IPS-20b (cell line): ENCODE measurements around the gene LRFN2.

Experiments
- H3K27ac ChIP-seq: one replicate; pipeline ENCODE4 v1.5.1; 2013; ENCODE audit warnings: low read length
- H3K27me3 ChIP-seq: 2 replicates; pipeline ENCODE4 v1.6.1; 2013; ENCODE audit warnings: mild to moderate bottlenecking, low read length, inconsistent platforms; ENCODE audit not compliant: insufficient read depth
- H3K36me3 ChIP-seq: 2 replicates; pipeline ENCODE4 v1.6.1; 2013; ENCODE audit warnings: low read depth, mild to moderate bottlenecking, inconsistent platforms, low read length, moderate library complexity; ENCODE audit not compliant: insufficient read depth
- H3K4me1 ChIP-seq: 2 replicates; pipeline ENCODE4 v1.6.1; 2013; ENCODE audit warnings: mild to moderate bottlenecking, control low read depth, inconsistent platforms, low read length, moderate library complexity; ENCODE audit not compliant: insufficient read depth
- H3K4me3 ChIP-seq: 2 replicates; pipeline ENCODE4 v1.5.1; 2013; ENCODE audit warnings: mild to moderate bottlenecking, low read length, inconsistent platforms
- H3K9ac ChIP-seq: 2 replicates; pipeline ENCODE4 v1.6.1; 2013; ENCODE audit warnings: low read depth, mild to moderate bottlenecking, inconsistent platforms, low read length, moderate library complexity
- H3K9me3 ChIP-seq: 2 replicates; pipeline ENCODE4 v1.6.1; 2013; ENCODE audit warnings: mild to moderate bottlenecking, low read depth, low read length, inconsistent platforms; ENCODE audit not compliant: insufficient read depth

LRFN2 gene

DNA sequence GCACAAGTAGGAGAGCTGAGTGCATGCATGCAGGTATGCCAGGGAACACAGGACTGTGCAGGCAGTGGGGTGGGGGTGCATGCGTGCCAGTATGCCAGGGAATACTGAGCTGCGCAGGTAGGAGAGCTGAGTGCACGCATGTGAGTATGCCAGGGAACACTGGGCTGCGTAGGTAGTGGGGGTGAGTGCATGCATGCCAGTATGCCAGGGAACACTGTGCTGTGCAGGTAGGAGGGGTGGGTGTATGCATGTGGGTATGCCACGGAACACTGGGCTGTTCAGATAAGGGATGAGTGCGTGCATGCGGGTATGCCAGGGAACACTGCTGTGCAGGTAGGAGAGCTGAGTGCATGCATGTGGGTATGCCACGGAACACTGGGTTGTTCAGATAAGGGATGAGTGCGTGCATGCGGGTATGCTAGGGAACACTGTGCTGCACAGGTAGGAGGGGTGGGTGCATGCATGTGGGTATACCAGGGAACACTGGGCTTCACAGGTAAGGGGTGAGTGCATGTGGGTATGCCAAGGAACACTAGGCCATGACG, 77.4 kb downstream of the LRFN2 start:
- H3K27ac ChIP-seq, result no peak overlapping the region
- H3K4me3 ChIP-seq, result no peak overlapping the region

DNA sequence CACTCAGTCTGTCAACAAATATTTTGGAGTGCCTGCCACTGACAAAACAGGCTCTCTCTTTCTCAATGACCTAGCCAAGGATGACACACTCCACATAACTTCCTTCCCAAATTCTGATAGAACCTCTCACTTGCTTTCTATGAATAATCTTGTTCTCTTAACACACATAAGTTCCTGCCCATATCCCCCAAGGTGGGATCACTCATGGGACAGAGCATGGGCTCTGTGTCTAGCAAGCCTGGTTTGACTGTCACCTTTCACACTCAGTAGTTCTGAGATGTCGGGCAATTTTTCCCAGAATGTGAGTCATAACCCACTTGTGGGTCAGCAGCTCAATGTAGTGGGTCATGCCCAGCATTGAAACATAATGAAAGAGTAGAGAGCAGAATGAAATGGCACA, 78.1 kb downstream of the LRFN2 start:
- Histone ChIP-seq H3K27me3 (no peaks in the 10 kb centered on the region), H3K27ac (no peak overlapping the region), H3K9ac (no peak overlapping the region), H3K4me1 (no peaks in the 10 kb centered on the region), H3K36me3 (no peaks in the 10 kb centered on the region), H3K9me3 (no peaks in the 10 kb centered on the region), H3K4me3 (no peak overlapping the region)

More for the DNA sequence above, 77.4 kb downstream of the LRFN2 start:
- Histone ChIP-seq H3K9ac (no peak overlapping the region), H3K9me3 (no peaks in the 10 kb centered on the region), H3K36me3 (no peaks in the 10 kb centered on the region), H3K27me3 (no peaks in the 10 kb centered on the region), H3K4me1 (no peaks in the 10 kb centered on the region)

DNA sequence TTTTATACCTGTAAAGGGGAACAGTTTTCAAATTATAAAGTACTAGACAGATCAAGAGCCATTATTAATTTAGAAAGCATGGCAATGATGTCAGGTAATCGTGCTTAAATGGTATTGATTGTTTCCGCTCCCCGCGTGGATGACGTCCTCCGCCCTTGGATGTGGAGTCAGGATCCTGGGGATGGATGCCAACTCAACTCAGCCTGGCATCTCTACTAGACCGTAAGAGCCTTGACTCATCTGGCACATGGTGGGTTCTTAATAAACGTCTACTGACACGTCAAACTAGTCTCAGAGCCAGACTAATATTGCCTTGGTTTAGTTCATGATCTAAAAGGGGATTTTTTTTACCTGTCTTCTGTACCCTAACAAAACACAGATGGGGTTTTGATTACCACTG, 80.2 kb downstream of the LRFN2 start:
- no peak overlapping the region for H3K9ac ChIP-seq

DNA sequence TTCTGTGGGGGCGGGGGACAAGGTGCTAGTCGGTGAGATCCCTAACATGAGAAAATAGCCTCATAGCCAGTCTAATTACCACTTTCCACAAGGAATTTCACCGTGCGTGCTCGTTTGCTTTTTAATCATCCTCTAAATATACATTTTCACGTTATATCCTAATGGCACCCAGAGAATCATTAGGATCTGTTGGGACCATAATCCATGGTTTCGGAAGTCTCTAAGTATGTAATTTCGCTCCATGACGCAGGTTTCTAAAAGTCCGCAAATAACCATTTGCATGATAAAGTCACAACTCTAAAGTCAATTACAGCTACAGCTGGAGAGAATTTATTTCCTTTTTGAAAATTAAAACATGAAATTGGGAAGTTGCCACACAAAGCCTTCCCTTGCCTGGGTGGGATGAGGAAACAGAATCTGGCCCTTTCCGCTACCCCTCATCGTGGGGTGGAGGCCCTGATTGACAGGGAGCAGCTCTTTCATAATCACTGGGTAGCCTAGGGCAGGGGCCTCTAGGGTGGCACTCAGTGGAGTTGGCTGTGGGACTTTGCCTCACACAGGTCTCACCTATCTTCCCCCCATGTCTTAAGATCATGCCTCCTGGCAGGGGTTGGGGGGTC, 81.9 kb downstream of the LRFN2 start:
- no peaks in the 10 kb centered on the region for H3K36me3 ChIP-seq
- no peak overlapping the region for H3K4me3 ChIP-seq
- no peaks in the 10 kb centered on the region; the same call in 1 of the 2 replicates for H3K27me3 ChIP-seq
- H3K27ac ChIP-seq, result no peak overlapping the region
- H3K9me3 ChIP-seq, result no peaks in the 10 kb centered on the region
- H3K9ac ChIP-seq, result no peak overlapping the region
- H3K4me1 ChIP-seq, result no peaks in the 10 kb centered on the region

More for the DNA sequence above, 80.2 kb downstream of the LRFN2 start:
- no peaks in the 10 kb centered on the region for H3K9me3 ChIP-seq
- no peak overlapping the region for H3K27ac ChIP-seq
- no peaks in the 10 kb centered on the region for H3K4me1 ChIP-seq
- H3K27me3 ChIP-seq, result no peaks in the 10 kb centered on the region; the same call in 1 of the 2 replicates
- H3K4me3 ChIP-seq, result no peak overlapping the region
- no peaks in the 10 kb centered on the region for H3K36me3 ChIP-seq

DNA sequence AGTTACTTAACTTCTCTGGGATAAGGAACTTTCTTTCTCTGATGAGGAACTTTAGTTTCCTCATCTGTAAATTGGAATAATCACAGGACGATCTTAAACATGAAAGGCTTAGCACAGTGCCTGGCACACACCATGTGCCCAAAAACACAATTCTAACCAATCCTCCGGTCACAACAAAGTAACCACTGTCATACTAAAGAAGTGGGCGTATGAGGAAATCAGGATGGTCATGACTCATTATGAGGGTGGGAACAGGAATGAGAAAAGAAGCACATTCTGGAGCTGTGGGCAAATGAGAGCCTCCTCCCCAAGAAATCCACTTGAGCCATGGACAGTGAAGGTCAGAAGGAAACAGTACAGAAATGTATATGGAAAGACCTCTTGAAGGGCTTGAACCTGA, 82.9 kb downstream of the LRFN2 start:
- no peak overlapping the region for H3K9ac ChIP-seq
- no peaks in the 10 kb centered on the region for H3K9me3 ChIP-seq
- H3K36me3 ChIP-seq, result no peaks in the 10 kb centered on the region
- H3K4me3 ChIP-seq, result no peak overlapping the region
- H3K27ac ChIP-seq, result no peak overlapping the region
- no peaks in the 10 kb centered on the region; the same call in 1 of the 2 replicates for H3K27me3 ChIP-seq
- no peaks in the 10 kb centered on the region for H3K4me1 ChIP-seq

DNA sequence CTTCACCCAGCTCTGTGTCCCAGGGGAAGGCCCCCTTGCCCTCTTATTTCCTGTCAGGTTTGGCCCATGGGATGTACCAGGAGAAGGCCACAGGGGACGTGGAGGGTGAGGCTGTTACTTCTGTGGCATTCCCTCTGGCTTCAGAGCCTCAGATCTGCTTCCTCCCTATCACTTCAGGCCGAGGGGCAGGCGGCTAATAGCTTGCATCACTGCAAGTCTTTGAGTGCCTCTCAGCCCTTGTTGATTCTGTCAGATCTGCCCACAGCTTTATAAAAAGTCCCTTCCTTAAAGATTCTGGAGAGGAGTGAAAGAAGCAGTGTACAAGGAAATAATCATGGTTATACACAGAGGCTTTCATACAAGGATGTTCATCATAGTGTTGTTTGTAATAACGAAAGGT, 86.9 kb downstream of the LRFN2 start:
- Histone ChIP-seq H3K36me3 (no peaks in the 10 kb centered on the region), H3K27ac (no peak overlapping the region), H3K9me3 (no peaks in the 10 kb centered on the region), H3K27me3 (no peaks in the 10 kb centered on the region; the same call in 1 of the 2 replicates), H3K4me3 (no peak overlapping the region), H3K9ac (no peak overlapping the region), H3K4me1 (no peaks in the 10 kb centered on the region)

DNA sequence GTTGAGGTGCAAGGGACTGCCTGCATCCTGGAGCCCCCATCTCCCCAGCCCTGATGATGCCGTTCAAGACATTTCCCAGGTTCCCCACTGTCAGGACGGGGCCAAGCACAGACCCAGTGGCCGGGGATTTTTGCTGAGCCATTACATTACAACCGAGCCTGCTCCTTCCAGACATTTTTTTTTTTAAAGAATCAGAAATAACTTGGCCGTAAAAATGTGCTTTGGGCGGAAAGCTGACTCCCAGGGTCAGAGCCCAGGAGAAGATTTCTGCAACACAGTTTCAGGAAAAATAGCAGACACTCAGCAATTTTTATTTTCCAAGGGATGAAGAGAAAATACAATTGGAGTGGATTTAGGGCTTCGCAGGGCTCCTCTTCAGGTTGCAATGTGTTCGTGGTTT, 87.9 kb downstream of the LRFN2 start:
- Histone ChIP-seq H3K4me3 (no peak overlapping the region), H3K27me3 (no peaks in the 10 kb centered on the region; the same call in 1 of the 2 replicates), H3K36me3 (no peaks in the 10 kb centered on the region)

DNA sequence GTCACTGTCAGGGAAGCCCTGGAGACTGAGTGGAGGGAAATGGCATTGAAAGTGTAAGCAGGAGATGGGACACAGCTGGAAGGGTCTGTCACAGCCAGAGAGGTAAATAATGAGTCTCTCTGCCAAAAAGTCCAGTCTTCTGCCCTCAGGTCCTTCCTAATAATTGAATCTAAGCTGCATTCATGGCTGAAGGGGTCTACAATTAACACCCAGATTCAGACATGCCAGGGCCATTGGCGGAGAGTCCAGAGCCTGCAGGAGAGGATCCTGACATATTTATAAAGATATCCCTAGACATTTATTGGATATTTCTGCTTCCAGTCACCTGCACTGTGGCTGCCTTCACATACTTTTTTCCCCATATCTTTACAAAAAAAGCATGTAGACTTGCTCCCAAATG, 89.0 kb downstream of the LRFN2 start:
- Histone ChIP-seq H3K4me1 (no peaks in the 10 kb centered on the region), H3K27me3 (no peaks in the 10 kb centered on the region; the same call in 1 of the 2 replicates), H3K36me3 (no peaks in the 10 kb centered on the region), H3K9ac (no peak overlapping the region), H3K9me3 (no peaks in the 10 kb centered on the region), H3K27ac (no peak overlapping the region), H3K4me3 (no peak overlapping the region)

More for the DNA sequence above, 87.9 kb downstream of the LRFN2 start:
- Histone ChIP-seq H3K9me3 (no peaks in the 10 kb centered on the region), H3K27ac (no peak overlapping the region), H3K9ac (no peak overlapping the region), H3K4me1 (no peaks in the 10 kb centered on the region)

DNA sequence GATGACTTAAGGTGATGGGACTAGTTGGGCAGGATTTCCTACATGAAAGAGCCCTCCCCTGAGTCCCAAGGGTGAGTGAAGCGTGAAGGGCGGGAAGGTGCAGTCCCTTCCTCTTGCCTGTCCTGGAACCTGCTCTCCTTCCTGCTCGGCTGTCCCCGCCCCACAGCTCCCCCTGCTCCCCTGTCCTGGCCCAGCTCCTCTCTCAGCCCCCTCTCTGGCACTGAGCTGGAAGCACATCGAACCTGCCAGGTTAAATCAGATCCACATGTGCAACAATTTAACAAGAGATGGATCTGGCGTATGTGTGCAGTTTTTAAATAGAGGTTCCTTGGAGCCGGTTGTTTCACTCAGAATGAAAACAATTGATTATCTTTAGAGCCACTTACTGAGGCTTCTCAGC, 95.0 kb downstream of the LRFN2 start:
- H3K27me3 ChIP-seq, result no peaks in the 10 kb centered on the region; the same call in 1 of the 2 replicates
- H3K27ac ChIP-seq, result no peak overlapping the region
- H3K9me3 ChIP-seq, result no peaks in the 10 kb centered on the region
- H3K9ac ChIP-seq, result no peak overlapping the region
- no peaks in the 10 kb centered on the region for H3K36me3 ChIP-seq
- no peak overlapping the region for H3K4me3 ChIP-seq
- no peaks in the 10 kb centered on the region for H3K4me1 ChIP-seq

DNA sequence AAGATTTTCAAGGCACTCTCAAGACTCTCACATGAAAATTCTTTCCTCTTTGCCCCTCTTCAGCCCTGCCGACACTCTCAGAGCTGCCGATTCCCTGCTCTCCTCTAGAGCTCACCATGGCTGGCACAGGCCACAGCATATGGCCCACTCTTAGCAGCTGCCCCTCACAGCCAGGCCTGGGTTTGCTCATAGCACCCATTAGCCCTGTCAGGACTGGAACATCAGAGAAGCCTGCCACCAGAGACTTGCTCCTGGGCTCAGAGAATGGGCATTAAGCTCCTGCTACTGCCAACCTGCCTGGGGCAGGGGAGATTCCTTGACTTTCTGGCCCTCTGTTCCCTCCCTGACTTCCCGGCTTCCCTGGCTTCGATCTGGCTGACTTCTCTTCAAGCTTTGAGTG, 96.7 kb downstream of the LRFN2 start:
- Histone ChIP-seq H3K4me1 (no peaks in the 10 kb centered on the region), H3K27me3 (no peaks in the 10 kb centered on the region; the same call in 1 of the 2 replicates), H3K4me3 (no peak overlapping the region)

DNA sequence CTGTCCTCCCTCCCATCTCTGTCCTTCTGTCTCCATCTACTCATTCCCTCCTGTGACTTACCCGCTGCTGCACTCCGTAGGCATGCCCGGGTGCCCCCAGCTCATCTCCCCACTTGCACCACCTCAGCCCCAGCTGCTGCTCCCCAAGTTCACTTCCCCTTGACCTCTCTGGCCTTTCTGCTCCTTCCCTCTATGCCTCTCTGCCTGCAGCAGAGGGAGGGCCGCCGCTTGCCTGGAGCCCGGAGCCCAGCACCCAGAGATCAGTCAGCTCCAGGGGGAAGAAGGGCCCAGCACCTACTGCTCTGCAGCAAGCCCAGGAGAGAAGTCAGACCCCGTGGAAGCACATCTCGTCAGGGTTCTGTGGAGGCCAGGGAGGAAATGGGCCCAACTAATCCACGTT, 97.4 kb downstream of the LRFN2 start:
- Histone ChIP-seq H3K4me3 (no peak overlapping the region), H3K4me1 (no peaks in the 10 kb centered on the region), H3K36me3 (no peaks in the 10 kb centered on the region), H3K27ac (no peak overlapping the region), H3K9me3 (no peaks in the 10 kb centered on the region), H3K9ac (no peak overlapping the region), H3K27me3 (no peaks in the 10 kb centered on the region; the same call in 1 of the 2 replicates)

More for the DNA sequence above, 96.7 kb downstream of the LRFN2 start:
- no peak overlapping the region for H3K9ac ChIP-seq
- no peak overlapping the region for H3K27ac ChIP-seq
- H3K9me3 ChIP-seq, result no peaks in the 10 kb centered on the region
- no peaks in the 10 kb centered on the region for H3K36me3 ChIP-seq

DNA sequence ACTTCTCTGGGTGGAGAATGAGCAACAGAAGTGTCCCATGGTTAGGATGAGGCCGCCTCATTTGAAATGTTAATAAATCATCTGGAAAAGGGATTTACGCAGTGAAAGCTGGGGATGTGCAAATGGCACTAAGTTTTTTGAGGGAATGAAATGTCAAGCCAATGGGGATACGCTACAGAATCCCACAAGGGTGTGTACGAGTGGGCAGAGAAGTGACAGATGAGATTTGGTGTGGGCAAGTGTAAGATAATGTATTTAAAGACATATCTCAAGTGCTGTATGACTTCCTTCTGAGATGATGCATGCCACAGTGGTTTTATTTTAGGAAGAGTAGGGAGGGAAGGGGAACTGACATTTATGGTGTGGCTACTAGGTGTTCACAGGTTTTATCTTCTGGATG, 100.6 kb downstream of the LRFN2 start:
- no peaks in the 10 kb centered on the region; the same call in 1 of the 2 replicates for H3K27me3 ChIP-seq
- no peaks in the 10 kb centered on the region for H3K9me3 ChIP-seq
- no peaks in the 10 kb centered on the region for H3K4me1 ChIP-seq
- no peak overlapping the region for H3K9ac ChIP-seq
- H3K4me3 ChIP-seq, result no peak overlapping the region
- H3K36me3 ChIP-seq, result no peaks in the 10 kb centered on the region
- H3K27ac ChIP-seq, result no peak overlapping the region
